Thymus (tissue), 11 donors: ENCODE measurements around the gene MYO1E. TPM values are rescaled to one million over a fixed set of nuclear protein-coding genes. Genes with fewer than 3 reads are reported as not detected.
"Not testable (repeated sequence)": the region's sequence is repeated elsewhere in the genome, so short reads cannot be mapped to it uniquely, and the experiment has no call there.

Experiments used
- DNase-seq, 9 donors: peaks; one replicate each; pipeline ENCODE4 v3.0.0-alpha.2; 2013; ENCODE audit warnings: low spot score in 9 of 9, low read depth in 6 of 9, missing footprints in 1 of 9
- H3K27ac ChIP-seq, 2 donors: one replicate each; pipeline ENCODE4 v1.5.1; 2013; ENCODE audit warnings: control low read depth in 1 of 2, low read depth in 1 of 2, low read length in 1 of 2, mild to moderate bottlenecking in 1 of 2, moderate library complexity in 1 of 2
- H3K27me3 ChIP-seq, 2 donors: one replicate each; pipeline ENCODE4 v1.5.1; 2013; ENCODE audit warnings: low read length in 1 of 2; ENCODE audit not compliant: control insufficient read depth in 2 of 2, insufficient read depth in 1 of 2
- H3K36me3 ChIP-seq, 2 donors: one replicate each; pipeline ENCODE4 v1.5.1; 2013; ENCODE audit warnings: low read length in 1 of 2, mild to moderate bottlenecking in 1 of 2, moderate library complexity in 1 of 2; ENCODE audit not compliant: control insufficient read depth in 2 of 2, insufficient read depth in 2 of 2
- H3K4me1 ChIP-seq, 2 donors: one replicate each; pipeline ENCODE4 v1.5.1; 2013; ENCODE audit warnings: low read length in 2 of 2; ENCODE audit not compliant: control insufficient read depth in 2 of 2, insufficient read depth in 2 of 2
- H3K4me3 ChIP-seq, 2 donors: one replicate each; pipeline ENCODE4 v1.5.1; 2013; ENCODE audit warnings: low read length in 2 of 2, control low read depth in 1 of 2, mild to moderate bottlenecking in 1 of 2
- H3K9me3 ChIP-seq, 2 donors: one replicate each; pipeline ENCODE4 v1.5.1; 2013; ENCODE audit warnings: low read length in 1 of 2, mild to moderate bottlenecking in 1 of 2; ENCODE audit not compliant: control insufficient read depth in 2 of 2, insufficient read depth in 1 of 2
- WGBS: extraction: QIAGEN DNeasy Blood & Tissue Kit; methylation state at CpG from one replicate; pipeline ENCODE4 v1.1.7; 2013; 5-methylcytosine and 5-hydroxymethylcytosine counted together
- polyA plus RNA-seq: library from polyadenylated mRNA; stranded (reverse); fragments of 200-250 nt; gene quantifications from one replicate; pipeline ENCODE4 v1.2.3, GENCODE V29; 2013
- total RNA-seq: library from RNA; stranded (reverse); fragments of 120-200 nt; gene quantifications from one replicate; pipeline ENCODE4 v1.2.4, GENCODE V29; 2013
- donor health status: healthy.

MYO1E gene
- total and polyA plus RNA-seq, 2 donors: 15.5 to 59.8 TPM

- 84% methylated on average over 4 of the region's 4 CpGs for WGBS
- no peak for DNase-seq
- Histone ChIP-seq H3K27ac (no peak overlapping the region), H3K9me3 (no peaks in the 10 kb centered on the region), H3K36me3 (no peaks in the 10 kb centered on the region), H3K27me3 (no peaks in the 10 kb centered on the region), H3K4me1 (peaks cover 4 to 8% of the 10 kb centered on the region in 2 donors), H3K4me3 (no peak overlapping the region)
Measured at GRCh38 chr15:59349680-59350420, 22.8 kb downstream of the MYO1E start.

DNA sequence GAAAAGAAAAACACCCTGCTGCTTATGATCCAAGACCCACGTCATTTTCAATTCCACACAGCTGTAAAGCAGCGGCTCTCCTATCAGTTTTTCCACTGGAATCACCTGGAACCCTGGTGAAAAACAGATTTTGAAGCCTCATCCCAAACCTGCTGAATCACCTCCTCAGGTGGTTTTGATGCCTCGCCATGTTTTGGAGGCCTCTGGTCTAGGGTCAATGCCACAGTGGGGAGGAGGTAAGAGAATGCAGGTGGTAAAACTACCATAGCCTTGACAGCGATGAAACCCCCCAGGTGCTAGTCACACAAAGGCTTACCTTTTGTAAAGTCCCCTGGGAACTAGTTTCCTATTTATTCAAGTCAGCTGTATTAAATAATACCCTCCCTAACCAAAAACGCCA is 24.8 kb downstream of the MYO1E start:
- H3K4me3 ChIP-seq: no peak overlapping the region
- no peaks in the 10 kb centered on the region for H3K4me1 ChIP-seq
- H3K36me3 ChIP-seq: no peaks in the 10 kb centered on the region
- WGBS: 70% methylated on average over 5 of the region's 5 CpGs
- no peak overlapping the region for H3K27ac ChIP-seq
- no peaks in the 10 kb centered on the region for H3K9me3 ChIP-seq
- no peaks in the 10 kb centered on the region for H3K27me3 ChIP-seq
- no peak for DNase-seq

- H3K4me1 ChIP-seq: no peaks in the 10 kb centered on the region
- H3K4me3 ChIP-seq: no peak overlapping the region
- 91% methylated on average over 12 of the region's 12 CpGs for WGBS
- H3K9me3 ChIP-seq: no peaks in the 10 kb centered on the region
- H3K36me3 ChIP-seq: no peaks in the 10 kb centered on the region
- DNase-seq: no peak
- no peak overlapping the region for H3K27ac ChIP-seq
- H3K27me3 ChIP-seq: no peaks in the 10 kb centered on the region
Measured at GRCh38 chr15:59346951-59347350, 25.7 kb downstream of the MYO1E start.

- no peak for DNase-seq
- H3K4me3 ChIP-seq: no peak overlapping the region
- H3K27me3 ChIP-seq: no peaks in the 10 kb centered on the region
- H3K27ac ChIP-seq: no peak overlapping the region
- H3K9me3 ChIP-seq: no peaks in the 10 kb centered on the region
- H3K36me3 ChIP-seq: no peaks in the 10 kb centered on the region
- H3K4me1 ChIP-seq: no peaks in the 10 kb centered on the region
Measured at GRCh38 chr15:59345326-59345725, 27.3 kb downstream of the MYO1E start.

DNA sequence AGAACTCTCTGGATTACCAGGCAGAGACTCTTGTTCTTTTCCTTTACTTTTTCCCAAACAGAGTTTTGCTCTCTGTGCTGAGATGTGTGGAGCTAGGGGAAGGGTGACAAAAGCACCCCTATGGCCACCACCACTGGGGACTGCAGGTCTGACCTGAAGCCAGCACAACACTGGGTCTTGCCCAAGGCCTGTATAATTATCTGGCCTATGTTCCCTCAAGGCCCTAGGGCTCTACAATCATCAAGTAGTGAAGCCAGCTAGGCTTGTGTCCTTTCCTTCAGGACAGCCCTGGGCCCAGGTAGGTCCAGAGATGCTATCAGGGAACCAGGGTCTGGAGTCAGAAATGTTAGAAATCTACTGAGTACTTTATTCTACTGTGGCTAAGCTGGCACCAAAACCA is 28.4 kb downstream of the MYO1E start:
- H3K27ac ChIP-seq: no peak overlapping the region
- no peaks in the 10 kb centered on the region for H3K27me3 ChIP-seq
- H3K36me3 ChIP-seq: no peaks in the 10 kb centered on the region
- H3K9me3 ChIP-seq: no peaks in the 10 kb centered on the region
- no peaks in the 10 kb centered on the region for H3K4me1 ChIP-seq
- no peak for DNase-seq
- H3K4me3 ChIP-seq: no peak overlapping the region

- no peak overlapping the region for H3K27ac ChIP-seq
- H3K4me1 ChIP-seq: no peaks in the 10 kb centered on the region
- no peaks in the 10 kb centered on the region for H3K9me3 ChIP-seq
- no peak for DNase-seq
- WGBS: 90% methylated on average over 5 of the region's 5 CpGs
- H3K27me3 ChIP-seq: no peaks in the 10 kb centered on the region
- H3K4me3 ChIP-seq: no peak overlapping the region
- H3K36me3 ChIP-seq: no peaks in the 10 kb centered on the region
Measured at GRCh38 chr15:59340325-59340724, 32.3 kb downstream of the MYO1E start.

- Histone ChIP-seq H3K27ac (no peak overlapping the region), H3K9me3 (no peaks in the 10 kb centered on the region), H3K4me1 (no peaks in the 10 kb centered on the region), H3K36me3 (no peaks in the 10 kb centered on the region), H3K4me3 (no peak overlapping the region), H3K27me3 (no peaks in the 10 kb centered on the region)
- DNase-seq: no peak
- 92% methylated on average over 3 of the region's 3 CpGs for WGBS
Measured at GRCh38 chr15:59339252-59339672, 33.4 kb downstream of the MYO1E start.

- no peak overlapping the region for H3K4me3 ChIP-seq
- H3K9me3 ChIP-seq: no peaks in the 10 kb centered on the region
- no peak for DNase-seq
- H3K36me3 ChIP-seq: no peaks in the 10 kb centered on the region
- no peaks in the 10 kb centered on the region for H3K4me1 ChIP-seq
- no peaks in the 10 kb centered on the region for H3K27me3 ChIP-seq
- H3K27ac ChIP-seq: no peak overlapping the region
- 96% methylated on average over 1 of the region's 1 CpG for WGBS
Measured at GRCh38 chr15:59338414-59338813, 34.3 kb downstream of the MYO1E start.

DNA sequence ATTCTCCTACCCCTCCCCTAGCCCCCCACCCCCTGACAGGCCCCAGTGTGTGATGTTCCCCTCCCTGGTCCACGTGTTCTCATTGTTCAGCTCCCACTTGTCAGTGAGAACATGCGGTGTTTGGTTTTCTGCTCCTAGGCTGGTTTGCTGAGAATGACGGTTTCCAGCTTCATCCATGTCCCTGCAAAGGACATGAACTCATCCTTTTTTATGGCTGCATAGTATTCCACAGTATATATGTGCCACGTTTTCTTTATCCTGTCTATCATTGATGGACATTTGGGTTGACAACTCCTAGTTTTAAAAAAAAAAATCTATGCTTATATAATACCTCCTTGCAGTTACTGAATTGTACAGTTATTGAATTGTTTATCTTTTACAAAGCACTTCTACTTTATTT is 35.9 kb downstream of the MYO1E start:
- H3K4me1 ChIP-seq, DNase-seq, H3K27me3 ChIP-seq, H3K9me3 ChIP-seq, H3K4me3 ChIP-seq, H3K27ac ChIP-seq, H3K36me3 ChIP-seq: not testable (repeated sequence)
- 95% methylated on average over 4 of the region's 4 CpGs for WGBS
